ENCODE results near the gene PRDM16.

GRCh38 chr1:3094863-3095780, 26.1 kb downstream of the PRDM16 start:
- TF ChIP-seq CEBPB (IDR thresholded peaks at IDR 0.05; ENCODE audit: low read depth) (no peak), POLR2AphosphoS5 (IDR thresholded peaks at IDR 0.05; ENCODE audit: low read depth, low read length) (no peak), POLR2A (IDR thresholded peaks at IDR 0.05; ENCODE audit: borderline replicate concordance, extremely low read depth, insufficient read depth, insufficient read length) (no peak), CTCF (IDR thresholded peaks at IDR 0.05 in 2 of 3, conservative IDR thresholded peaks at IDR 0.05 in 1 of 3; ENCODE audit: borderline replicate concordance in 1 of 3, insufficient read depth in 1 of 3, low read depth in 2 of 3, low read length in 2 of 3) (no peak), EZH2 (IDR thresholded peaks at IDR 0.05) (no peak), JUND (IDR thresholded peaks at IDR 0.05) (no peak), TCF7L2 (IDR thresholded peaks at IDR 0.05; ENCODE audit: borderline replicate concordance, extremely low read depth, insufficient read depth, insufficient read length) (no peak), ZNF274 (IDR thresholded peaks at IDR 0.05; ENCODE audit: low read depth, low read length) (no peak), ZFX (IDR thresholded peaks at IDR 0.05) (no peak), YY1 (IDR thresholded peaks at IDR 0.05; ENCODE audit: extremely low read depth, insufficient replicate concordance, low read depth, low read length) (no peak), FOSL1 (IDR thresholded peaks at IDR 0.05; ENCODE audit: low read depth) (no peak)
- TF ChIP-seq, protein P1, sequence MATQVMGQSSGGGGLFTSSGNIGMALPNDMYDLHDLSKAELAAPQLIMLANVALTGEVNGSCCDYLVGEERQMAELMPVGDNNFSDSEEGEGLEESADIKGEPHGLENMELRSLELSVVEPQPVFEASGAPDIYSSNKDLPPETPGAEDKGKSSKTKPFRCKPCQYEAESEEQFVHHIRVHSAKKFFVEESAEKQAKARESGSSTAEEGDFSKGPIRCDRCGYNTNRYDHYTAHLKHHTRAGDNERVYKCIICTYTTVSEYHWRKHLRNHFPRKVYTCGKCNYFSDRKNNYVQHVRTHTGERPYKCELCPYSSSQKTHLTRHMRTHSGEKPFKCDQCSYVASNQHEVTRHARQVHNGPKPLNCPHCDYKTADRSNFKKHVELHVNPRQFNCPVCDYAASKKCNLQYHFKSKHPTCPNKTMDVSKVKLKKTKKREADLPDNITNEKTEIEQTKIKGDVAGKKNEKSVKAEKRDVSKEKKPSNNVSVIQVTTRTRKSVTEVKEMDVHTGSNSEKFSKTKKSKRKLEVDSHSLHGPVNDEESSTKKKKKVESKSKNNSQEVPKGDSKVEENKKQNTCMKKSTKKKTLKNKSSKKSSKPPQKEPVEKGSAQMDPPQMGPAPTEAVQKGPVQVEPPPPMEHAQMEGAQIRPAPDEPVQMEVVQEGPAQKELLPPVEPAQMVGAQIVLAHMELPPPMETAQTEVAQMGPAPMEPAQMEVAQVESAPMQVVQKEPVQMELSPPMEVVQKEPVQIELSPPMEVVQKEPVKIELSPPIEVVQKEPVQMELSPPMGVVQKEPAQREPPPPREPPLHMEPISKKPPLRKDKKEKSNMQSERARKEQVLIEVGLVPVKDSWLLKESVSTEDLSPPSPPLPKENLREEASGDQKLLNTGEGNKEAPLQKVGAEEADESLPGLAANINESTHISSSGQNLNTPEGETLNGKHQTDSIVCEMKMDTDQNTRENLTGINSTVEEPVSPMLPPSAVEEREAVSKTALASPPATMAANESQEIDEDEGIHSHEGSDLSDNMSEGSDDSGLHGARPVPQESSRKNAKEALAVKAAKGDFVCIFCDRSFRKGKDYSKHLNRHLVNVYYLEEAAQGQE (IDR thresholded peaks at IDR 0.05; ENCODE audit: low read depth) = no peak
- TF ChIP-seq, protein P2, sequence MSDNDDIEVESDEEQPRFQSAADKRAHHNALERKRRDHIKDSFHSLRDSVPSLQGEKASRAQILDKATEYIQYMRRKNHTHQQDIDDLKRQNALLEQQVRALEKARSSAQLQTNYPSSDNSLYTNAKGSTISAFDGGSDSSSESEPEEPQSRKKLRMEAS (IDR thresholded peaks at IDR 0.05) = no peak
